Testis (tissue), 2 donors: ENCODE results near the gene PCDHA3.
A peak's percentile ranks its signal among the peaks of the same experiment; 100 is the strongest.

Experiments
- CTCF ChIP-seq, 3 experiments: fragments of 450-650 bp in 2 of 3; fragments of 200-600 bp in 1 of 3; sonication (generic) in 1 of 3; IDR thresholded peaks; one replicate each; pipeline ENCODE4 v1.5.1; 2016 to 2019; ENCODE audit warnings: antibody characterized with exemption in 3 of 3, mild to moderate bottlenecking in 2 of 3, moderate library complexity in 1 of 3
- POLR2A ChIP-seq: fragments of 450-650 bp; IDR thresholded peaks from one replicate; pipeline ENCODE4 v1.6.1; 2017; ENCODE audit warnings: antibody characterized with exemption, mild to moderate bottlenecking, moderate library complexity

GRCh38 chr5:140800816-140801493 is at the start of gene PCDHA3:
- TF ChIP-seq CTCF (IDR thresholded peaks at IDR 0.05) (peak in 2 of 3 experiments; percentile 27 to 32), POLR2A (no peak)
